NCI-H2227 treated with DMSO at 0.1 percent for 48 hours (cell line): ENCODE results near the gene ERLEC1.
"Not testable (repeated sequence)": the region's sequence is repeated elsewhere in the genome, so short reads cannot be mapped to it uniquely, and the experiment has no call there.

ENCODE experiments used
- DNase-seq: peaks from one replicate; lab custom pipeline; 2025; lab: John Stamatoyannopoulos, UW

Gene ERLEC1

DNA sequence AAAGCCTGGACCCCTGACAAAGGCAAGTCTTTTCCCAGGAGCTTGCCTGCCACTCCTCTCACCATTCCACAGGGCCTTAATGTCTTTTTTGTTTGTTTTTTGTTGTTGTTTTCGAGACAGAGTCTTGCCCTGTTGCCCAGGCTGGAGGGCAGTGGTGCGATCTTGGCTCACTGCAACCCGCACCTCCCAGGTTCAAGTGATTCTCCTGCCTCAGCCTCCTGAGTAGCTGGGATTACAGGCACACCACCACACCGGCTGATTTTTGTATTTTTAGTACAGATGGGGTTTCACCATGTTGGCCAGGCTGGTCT lies 43.1 kb downstream of the ERLEC1 start:
- DNase-seq = not testable (repeated sequence)

DNA sequence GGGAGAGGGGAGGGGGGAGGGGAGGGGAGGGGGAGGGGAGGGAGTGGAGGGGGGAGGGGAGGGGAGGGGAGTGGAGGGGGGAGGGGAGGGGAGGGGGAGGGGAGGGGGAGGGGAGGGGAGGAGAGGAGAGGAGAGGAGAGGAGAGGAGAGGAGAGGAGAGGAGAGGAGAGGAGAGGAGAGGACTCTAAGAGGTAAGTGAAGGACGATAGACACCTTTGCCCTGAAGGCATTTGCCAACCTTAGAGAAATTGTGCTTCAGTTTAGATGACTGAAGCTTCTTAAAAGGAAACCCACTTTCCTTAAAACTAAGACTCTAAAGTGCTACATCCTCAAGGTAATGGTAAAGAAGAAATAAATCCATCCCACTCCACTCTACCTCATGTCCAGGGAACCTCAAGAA lies 53.7 kb downstream of the ERLEC1 start:
- no peak for DNase-seq

DNA sequence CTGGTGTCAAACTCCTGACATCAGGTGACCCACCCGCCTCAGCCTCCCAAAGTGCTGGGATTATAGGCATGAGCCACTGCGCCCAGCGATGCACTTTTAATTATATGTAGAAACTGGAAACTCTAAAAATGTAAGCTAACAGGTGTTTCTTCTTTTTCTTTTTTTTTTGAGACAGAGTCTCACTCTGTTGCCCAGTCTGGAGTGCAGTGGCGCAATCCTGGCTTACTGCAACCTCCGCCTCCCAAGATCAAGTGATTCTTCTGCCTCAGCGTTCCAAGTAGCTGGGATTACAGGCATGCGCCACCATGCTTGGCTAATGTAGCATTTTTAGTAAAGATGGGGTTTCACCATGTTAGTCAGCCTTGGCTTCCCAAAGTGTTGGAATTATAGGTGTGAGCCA lies 54.8 kb downstream of the ERLEC1 start:
- not testable (repeated sequence) for DNase-seq

DNA sequence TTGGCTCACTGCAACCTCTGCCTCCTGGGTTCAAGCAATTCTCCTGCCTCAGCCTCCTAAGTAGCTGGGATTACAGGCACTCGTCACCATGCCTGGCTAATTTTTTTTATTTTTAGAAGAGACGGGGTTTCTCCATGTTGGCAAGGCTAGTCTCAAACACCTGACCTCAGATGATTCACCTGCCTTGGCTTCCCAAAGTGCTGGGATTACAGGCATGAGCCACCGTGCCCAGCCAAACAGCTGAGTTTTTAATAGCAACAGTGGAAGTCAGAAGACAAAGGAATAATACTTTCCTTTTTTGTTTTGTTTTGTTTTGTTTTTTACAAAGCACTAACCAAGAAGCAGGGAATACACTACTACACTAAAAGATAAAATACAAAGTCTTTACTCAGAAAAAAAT lies 56.0 kb downstream of the ERLEC1 start:
- no peak for DNase-seq

DNA sequence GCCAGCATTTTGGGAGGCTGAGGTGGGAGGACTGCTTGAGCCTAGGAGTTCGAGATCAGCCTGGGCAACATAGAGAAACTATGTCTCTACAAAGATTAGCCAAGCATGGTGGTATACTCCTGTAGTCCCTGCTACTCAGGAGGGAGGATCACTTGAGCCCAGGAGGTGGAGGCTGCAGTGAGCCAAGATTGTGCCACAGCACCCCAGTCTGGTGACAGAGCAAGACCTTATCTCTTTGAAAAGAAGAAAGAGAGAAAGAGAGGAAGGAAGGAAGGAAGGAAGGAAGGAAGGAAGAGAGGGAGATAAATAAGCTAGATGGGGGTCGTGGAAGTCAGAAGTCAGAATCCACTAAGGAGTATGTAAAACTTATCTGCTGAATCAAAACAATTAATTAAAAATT lies 56.8 kb downstream of the ERLEC1 start:
- no peak for DNase-seq

DNA sequence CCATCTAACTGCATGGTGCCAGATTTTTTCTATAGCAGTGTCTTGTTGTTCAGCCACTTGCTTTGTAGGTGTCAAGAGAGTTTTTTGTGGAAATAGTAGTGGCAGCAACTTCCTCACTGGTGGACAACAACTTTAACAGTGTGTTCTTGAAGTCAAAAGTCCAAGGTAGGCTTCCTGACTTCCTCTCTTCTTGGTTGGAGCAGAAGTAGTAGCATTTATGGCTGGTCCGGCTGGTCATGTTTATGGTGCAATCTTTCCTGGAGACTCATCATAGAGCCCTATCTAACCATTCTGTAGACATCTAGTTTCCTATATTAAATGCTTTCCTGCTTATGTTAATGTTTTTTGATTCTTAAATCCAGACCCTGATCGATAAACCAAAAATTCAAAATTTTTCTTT lies 61.2 kb downstream of the ERLEC1 start:
- no peak for DNase-seq

DNA sequence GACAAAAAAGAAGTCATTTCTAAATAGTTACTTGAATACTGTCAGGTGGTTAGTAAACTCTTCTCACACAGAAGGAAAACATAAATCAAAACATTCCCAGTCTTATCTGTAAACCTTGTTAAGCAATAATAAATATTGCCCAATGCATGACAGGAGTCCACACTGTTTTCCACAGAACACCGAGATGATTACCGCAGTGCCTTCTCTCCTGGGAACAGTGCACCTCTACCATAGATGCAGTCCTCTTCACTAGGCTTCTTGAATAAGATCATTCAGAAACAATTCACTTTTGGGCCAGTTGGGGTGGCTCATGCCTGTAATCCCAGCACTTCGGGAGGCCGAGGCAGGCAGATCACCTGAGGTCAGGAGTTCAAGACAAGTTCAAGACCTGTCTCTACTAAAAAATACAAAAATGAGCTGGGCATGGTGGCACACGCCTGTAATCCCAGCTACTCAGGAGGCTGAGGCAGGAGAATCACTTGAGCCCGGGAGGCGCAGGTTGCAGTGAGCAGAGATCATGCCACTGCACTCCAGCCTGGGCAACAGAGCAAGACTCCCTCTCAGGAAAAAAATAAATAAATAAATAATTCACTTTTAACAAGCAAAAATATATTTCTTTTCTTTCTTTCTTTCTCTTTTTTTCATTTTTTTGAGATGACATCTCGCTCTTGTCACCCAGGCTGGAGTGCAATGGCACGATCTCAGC lies 64.4 kb downstream of the ERLEC1 start:
- DNase-seq = not testable (repeated sequence)

DNA sequence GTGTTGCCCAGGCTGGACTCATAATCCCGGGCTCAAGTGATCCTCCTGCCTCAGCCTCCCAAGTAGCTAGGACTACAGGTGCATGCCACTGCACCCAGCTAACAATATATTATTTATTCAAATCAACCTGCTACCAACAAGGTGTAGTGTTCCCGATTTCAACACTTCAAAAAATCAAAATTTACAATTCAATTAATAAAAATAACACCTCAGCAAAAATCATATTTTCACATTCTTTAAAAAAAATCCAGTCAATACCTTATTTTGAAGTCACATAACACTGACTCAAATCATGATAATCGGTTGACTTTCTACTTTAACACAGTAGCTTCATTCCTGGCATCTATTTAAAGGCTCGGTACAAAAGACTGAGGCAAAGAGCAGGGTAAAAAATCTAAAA lies 65.7 kb downstream of the ERLEC1 start:
- no peak for DNase-seq

DNA sequence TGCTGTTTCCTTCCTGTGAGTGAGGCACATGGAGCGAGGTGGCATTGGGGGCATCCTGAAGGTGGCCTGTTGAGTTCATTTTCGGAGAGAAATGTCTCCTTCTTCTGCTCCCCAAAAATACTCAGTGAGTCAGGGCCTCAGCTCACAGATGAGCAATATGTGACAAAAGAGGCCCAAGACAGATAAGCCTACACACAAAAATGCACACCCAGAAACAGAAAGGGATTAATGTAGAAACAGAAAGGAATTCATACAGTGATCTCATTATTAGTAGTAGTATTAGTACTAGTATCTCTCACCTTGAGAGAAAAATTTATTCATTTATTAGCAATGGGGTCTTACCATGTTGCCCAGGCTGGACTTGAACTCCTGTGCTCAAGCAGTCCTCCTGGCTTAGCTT lies 67.8 kb downstream of the ERLEC1 start:
- no peak for DNase-seq

DNA sequence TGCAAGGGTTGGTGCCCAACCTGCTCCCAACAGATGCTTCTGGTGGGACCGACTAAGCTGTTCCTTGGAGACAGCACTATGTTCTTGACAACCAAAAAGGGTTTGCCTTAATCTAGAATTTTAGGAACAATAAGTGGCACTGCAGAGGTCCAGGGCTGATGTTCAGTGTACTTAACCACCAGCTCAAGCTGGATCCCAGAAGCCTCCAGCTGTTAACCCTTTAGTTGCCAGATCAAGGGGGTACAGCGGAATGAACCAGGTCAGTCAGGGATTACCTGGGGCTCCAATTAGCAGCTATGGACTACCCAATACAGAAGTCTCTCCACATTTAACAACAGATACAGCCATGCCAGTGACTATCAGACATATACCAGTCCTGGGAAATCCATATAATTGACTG lies 69.4 kb downstream of the ERLEC1 start:
- DNase-seq = no peak

DNA sequence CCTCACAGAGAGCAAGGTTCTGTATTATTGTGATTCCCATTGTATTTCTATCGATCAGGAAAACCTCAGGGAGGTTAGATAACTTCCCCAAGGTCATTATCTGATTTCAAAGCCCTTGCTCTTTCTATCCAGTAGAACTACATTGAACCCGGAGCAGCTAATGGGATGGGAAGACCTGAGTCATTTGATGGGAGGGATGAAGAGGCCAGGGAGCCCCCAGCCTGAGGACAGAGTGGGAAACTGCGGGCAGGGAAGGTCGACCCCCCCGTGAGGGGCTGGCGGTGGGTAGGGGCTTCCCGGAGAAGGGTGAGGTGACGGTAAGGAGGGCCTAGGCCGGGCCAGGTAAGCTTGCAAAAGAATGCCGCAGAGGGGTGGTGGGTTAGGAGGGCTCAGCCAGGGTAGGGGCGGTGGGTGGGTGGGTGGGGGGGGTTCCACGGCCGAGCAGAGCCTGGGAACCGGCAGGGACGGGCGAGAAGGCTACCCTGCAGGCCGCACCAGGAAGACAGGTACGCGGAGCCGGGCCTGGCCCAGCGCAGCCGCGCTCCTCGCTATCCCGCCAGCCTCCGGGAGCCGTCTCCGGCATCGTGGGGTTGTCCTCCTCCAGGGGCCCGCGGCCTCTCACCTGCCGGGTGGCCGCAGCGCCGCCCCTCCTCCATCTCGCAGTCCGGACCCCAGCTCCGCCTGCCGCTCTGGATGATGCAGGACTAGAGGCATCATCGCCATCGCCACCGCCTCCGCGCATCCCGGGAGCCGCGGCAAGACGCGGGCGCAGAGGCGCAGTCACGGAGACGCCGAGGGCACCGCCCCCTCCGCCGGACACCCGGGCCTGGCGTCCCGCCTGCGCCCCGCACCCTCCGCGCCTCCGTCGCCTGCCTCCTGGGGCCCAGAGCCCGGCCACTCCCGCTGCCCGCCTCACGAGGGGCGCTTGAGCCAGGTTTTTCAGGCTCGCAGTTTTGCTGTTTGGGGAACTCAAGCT lies 72.7 kb downstream of the ERLEC1 start, which contains the start of gene GPR75:
GPR75 (minus strand) TSS at position 762 of the 976 bp plus-strand sequence. CDS start 5,211 bp downstream, outside the sequence.
- peak; percentile 69 for DNase-seq

DNA sequence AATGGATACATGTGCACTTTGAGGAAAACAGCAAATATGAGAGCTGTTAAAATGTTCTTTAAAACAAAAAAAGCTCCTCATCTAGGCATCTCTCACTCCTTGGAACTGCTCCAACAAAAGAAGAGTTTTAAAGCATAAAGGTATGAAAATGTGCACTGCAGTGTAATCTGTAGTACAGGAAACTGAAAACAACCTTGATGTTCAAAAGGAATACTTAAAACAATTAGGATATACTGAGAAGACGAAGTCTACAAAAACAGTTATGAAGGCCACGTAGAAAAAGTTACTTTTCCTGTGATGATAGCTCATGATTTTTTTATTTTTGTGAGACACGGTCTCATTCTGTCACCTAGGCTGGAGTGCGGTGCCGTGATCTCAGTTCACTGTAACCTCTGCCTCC lies 75.0 kb downstream of the ERLEC1 start:
- DNase-seq = no peak

DNA sequence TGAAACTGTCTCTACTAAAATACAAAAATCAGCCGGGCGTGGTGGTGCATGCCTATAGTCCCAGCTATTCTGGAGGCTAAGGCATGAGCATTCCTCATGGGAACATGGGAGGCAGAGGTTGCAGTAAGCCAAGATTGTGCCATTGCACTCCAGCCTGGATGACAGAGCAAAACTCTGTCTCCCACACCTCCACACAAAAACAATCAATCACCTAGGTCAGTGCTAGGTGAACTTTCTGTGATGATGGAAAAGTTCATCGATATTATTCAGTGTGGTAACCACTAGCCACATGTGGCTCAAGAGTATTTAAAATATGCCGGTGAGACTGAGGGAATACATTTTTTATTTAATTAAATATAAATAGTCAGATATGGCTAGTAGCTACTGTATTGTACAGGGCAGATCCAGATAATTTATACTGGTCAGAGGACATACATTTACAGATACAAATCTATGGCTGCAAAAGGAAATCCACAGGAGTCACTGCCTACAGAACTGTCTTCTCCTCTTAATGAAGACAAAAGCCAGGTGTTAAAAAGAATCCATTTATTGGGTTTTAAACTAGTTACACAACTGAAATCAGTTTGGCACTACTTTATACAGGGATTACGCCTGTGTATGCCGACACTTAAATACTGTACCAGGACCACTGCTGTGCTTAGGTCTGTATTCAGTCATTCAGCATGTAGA lies 76.8 kb downstream of the ERLEC1 start:
- no peak for DNase-seq

DNA sequence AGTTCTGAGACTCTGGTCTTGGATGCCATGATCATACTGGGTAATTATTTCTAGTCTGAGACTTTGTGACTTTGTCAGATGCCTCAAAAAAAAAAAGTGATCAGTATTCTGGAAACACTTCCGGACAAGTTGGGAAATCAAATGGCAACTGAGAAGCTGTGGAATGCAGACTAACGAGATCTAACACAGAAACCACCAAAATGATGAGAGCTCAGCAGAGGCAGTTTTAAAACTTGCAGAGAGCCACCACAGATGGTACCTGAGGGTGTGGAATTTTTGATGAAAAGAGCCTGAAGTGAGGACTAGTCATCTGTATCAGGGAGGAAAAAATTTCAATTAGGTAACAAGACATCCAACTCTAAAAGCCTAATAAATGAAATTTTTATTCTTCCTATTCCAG lies 78.4 kb downstream of the ERLEC1 start:
- DNase-seq = no peak

DNA sequence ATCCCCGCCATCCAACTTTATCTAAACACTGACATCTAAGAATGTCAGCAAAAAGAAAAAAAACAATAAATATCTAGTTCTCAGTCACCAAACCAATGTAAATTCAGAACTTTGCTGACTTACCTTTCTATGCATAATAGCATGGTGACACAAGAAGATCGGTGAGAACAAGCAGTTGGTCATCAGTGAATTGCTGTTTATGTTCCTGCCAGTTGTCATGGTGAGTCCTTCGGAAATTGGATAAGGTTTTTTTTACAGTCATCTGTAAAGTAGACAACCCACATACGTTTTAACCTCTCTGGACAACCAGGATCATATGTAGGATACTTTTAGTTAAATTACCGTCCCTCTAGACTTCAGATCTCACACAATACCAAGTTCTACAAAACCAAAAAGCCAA lies 79.1 kb downstream of the ERLEC1 start:
- DNase-seq = no peak

DNA sequence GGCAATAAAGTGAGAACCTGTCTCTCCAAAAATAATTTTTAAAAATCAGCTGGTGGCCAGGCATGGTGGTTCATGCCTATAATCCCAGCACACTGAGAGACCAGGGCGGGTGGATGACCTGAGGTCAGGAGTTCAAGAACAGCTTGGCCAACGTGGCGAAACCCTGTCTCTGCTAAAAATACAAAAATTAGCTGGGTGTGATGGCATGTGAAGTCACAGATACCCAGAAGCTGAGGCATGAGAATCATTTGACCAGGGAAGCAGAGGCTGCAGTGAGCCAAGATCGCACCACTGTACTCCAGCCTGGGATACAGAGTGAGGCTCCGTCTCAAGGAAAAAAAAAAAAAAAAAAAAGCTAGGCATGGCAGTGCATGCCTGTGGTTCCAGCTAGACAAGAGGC lies 80.3 kb downstream of the ERLEC1 start:
- no peak for DNase-seq

DNA sequence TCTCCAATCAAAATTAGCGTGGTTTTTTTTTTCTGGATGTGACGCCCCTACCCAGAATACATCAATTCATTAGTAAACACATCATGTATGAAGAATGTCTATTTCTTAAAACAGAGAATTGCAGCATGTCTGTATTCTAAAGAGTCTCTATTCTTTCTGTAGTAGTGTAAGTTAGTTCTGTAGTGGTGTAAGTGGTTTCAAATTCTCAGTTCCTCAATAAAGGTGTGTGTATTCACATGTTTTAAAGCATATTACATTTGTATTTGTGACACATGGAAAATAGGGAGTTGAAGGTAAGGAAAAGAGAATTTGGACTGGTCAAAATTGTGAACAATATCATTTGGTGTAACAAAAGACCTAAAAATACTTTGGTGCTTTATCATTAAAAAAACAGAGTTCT lies 80.9 kb downstream of the ERLEC1 start:
- no peak for DNase-seq
